NT2/D1 (cell line): ENCODE measurements around the gene CLSTN2.

Experiments used
- DNase-seq: peaks from one replicate; pipeline ENCODE4 v3.0.0-alpha.2; 2011; ENCODE audit warnings: low read depth, low spot score
- H3K27me3 ChIP-seq: 2 replicates; pipeline ENCODE4 v1.6.0; 2011; ENCODE audit warnings: mild to moderate bottlenecking; ENCODE audit not compliant: insufficient read length, insufficient read depth
- H3K36me3 ChIP-seq: 2 replicates; pipeline ENCODE4 v1.6.1; 2011; ENCODE audit warnings: mild to moderate bottlenecking, low read length, mixed read lengths; ENCODE audit not compliant: insufficient read depth, insufficient read length
- H3K4me1 ChIP-seq: 2 replicates; pipeline ENCODE4 v1.5.1; 2011; ENCODE audit not compliant: insufficient read depth, insufficient read length
- H3K4me3 ChIP-seq: 2 replicates; pipeline ENCODE4 v1.5.1; 2011; ENCODE audit warnings: low read depth; ENCODE audit not compliant: insufficient read length
- H3K9ac ChIP-seq: 2 replicates; pipeline ENCODE4 v1.6.0; 2011; ENCODE audit warnings: low read depth; ENCODE audit not compliant: insufficient read length
- H3K9me3 ChIP-seq: 2 replicates; pipeline ENCODE4 v1.5.1; 2011; ENCODE audit warnings: mild to moderate bottlenecking, low read length; ENCODE audit not compliant: insufficient read depth
- SUZ12 ChIP-seq: IDR thresholded peaks from 2 replicates; pipeline ENCODE4 v1.6.1; 2011; ENCODE audit not compliant: insufficient read length, insufficient read depth; ENCODE audit errors: extremely low read depth
- YY1 ChIP-seq: IDR thresholded peaks from 2 replicates; pipeline ENCODE4 v1.6.1; 2011; ENCODE audit not compliant: insufficient read length, insufficient read depth
- ZNF274 ChIP-seq: IDR thresholded peaks from 2 replicates; pipeline ENCODE4 v1.6.1; 2011; ENCODE audit warnings: mild to moderate bottlenecking, low read depth, low read length

Gene CLSTN2

DNA sequence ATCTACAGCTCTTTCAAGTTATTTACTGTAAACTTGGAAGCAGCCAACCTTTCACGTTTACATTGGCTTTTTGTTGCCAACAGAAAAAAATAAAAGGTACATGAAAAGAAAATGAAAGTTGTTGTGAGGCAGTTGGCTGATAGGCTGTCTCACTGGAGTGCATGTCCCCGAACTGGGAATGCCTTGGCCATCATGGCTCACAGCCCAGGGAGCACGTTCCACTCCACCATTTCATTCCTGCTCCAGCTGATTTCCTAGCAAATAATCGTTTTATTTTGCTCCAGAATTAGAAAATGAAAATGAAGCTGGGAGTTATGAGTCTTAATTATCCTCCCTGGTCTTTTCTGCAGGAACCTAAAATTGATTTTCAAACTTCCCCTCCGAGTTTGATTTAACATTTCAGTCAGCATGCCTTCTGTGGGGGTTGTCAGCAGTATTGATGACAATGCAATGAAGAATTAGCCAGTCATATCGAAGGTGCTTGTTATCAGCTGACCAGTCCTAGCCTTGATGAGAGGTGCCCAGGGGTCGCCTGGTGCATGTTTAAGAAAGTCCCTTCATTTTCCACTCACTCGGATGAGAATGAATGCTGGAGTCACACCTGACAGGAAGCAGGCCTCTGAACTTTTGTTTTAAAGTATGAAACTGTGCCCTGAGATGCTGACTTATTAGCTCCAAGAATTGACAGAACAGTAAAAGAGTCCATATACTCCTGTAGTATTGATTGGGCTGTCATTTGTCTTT lies 449.2 kb downstream of the CLSTN2 start:
- DNase-seq, result no peak
- H3K4me3 ChIP-seq, result no peak overlapping the region
- no peak overlapping the region for H3K9ac ChIP-seq
- no peaks in the 10 kb centered on the region for H3K27me3 ChIP-seq
- no peaks in the 10 kb centered on the region for H3K36me3 ChIP-seq
- no peaks in the 10 kb centered on the region for H3K4me1 ChIP-seq
- TF ChIP-seq SUZ12 (no peak), ZNF274 (no peak), YY1 (no peak)
- no peaks in the 10 kb centered on the region for H3K9me3 ChIP-seq

DNA sequence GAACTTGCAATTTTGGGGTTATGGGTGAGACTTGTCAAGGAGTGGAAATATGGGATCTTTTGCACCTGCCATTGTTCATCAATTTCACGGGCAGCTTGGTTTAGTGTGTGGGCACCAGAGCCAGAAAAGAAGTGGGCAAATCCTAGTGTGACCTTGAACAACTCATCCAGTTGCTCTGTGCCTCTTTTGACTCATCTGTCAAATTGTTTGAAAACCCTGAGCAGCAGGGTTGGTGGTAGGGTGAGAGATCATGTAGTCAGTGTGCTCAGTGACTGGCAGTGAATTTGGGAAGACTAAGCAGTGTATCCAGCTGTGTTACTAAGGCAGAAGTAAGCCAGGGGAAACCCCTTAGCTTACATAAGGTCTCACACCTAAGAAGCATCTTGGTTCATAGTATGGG lies 449.9 kb downstream of the CLSTN2 start:
- H3K9ac ChIP-seq, result no peak overlapping the region
- H3K36me3 ChIP-seq, result no peaks in the 10 kb centered on the region
- no peaks in the 10 kb centered on the region for H3K9me3 ChIP-seq
- no peak overlapping the region for H3K4me3 ChIP-seq
- no peaks in the 10 kb centered on the region for H3K4me1 ChIP-seq
- H3K27me3 ChIP-seq, result no peaks in the 10 kb centered on the region
- TF ChIP-seq YY1 (no peak), ZNF274 (no peak), SUZ12 (no peak)
- DNase-seq, result no peak

DNA sequence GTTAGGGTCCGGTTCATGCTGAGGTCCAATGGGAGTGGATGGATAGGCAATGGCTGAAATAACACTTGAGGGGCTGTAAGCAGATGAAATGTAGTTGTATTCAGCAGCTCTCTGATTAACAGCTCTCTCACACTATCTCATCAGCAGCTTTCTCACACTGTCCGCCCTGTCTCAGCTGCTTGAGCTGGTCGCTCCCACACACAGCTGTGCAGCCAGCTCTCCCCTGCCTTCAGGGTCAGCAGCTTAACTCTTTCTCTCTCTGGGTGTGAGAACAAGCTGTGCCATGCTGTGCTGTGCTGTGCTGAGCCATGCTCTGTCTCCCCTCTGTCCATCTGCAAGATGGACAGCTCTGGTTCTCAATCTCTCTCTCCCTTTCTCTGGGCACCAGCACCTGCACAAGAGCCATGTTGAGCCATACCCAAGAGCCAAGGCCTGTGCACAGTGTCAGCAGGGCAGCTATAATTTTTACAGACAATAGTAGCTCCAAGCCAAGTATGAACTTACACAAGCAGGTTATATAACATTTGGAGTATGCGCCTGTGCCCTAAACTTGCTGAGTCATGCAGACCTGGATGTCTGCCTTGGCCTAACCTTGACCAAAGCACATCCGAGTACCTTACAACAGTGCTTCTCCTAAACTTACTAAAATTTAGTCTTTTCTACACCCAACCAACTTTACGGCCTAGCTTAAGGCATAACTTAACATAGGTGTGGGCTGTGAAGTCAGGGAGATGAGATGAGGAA lies 451.5 kb downstream of the CLSTN2 start:
- H3K4me3 ChIP-seq, result no peak overlapping the region
- no peak overlapping the region for H3K9ac ChIP-seq
- DNase-seq, result no peak
- no peaks in the 10 kb centered on the region for H3K36me3 ChIP-seq
- no peaks in the 10 kb centered on the region for H3K9me3 ChIP-seq
- no peak for TF ChIP-seq YY1
- TF ChIP-seq ZNF274, result no peak
- TF ChIP-seq SUZ12, result no peak
- no peaks in the 10 kb centered on the region for H3K4me1 ChIP-seq
- H3K27me3 ChIP-seq, result no peaks in the 10 kb centered on the region

DNA sequence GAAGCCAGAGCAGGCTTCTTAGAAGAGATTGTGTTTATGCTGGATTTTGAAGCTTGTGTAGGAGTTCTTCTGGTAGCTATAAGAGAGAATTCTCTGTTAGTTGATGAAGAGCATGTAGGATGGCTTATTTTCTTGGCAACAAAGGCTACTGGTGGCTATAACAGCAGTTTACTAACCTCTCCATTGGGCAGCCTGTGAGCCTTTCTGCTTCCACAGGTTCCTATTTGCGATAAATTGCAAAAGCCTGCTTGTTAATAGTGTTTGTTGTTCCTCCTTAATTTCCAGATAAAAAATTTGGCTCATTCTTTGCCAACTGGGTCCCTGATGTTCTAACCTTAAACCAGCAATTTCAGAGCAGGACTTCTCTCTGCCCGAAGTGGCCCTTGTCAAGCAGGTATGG lies 452.3 kb downstream of the CLSTN2 start:
- no peaks in the 10 kb centered on the region for H3K36me3 ChIP-seq
- no peak for DNase-seq
- H3K9me3 ChIP-seq, result no peaks in the 10 kb centered on the region
- no peak overlapping the region for H3K4me3 ChIP-seq
- H3K27me3 ChIP-seq, result no peaks in the 10 kb centered on the region
- no peak for TF ChIP-seq SUZ12
- no peak for TF ChIP-seq ZNF274
- TF ChIP-seq YY1, result no peak
- H3K4me1 ChIP-seq, result no peaks in the 10 kb centered on the region
- H3K9ac ChIP-seq, result no peak overlapping the region

DNA sequence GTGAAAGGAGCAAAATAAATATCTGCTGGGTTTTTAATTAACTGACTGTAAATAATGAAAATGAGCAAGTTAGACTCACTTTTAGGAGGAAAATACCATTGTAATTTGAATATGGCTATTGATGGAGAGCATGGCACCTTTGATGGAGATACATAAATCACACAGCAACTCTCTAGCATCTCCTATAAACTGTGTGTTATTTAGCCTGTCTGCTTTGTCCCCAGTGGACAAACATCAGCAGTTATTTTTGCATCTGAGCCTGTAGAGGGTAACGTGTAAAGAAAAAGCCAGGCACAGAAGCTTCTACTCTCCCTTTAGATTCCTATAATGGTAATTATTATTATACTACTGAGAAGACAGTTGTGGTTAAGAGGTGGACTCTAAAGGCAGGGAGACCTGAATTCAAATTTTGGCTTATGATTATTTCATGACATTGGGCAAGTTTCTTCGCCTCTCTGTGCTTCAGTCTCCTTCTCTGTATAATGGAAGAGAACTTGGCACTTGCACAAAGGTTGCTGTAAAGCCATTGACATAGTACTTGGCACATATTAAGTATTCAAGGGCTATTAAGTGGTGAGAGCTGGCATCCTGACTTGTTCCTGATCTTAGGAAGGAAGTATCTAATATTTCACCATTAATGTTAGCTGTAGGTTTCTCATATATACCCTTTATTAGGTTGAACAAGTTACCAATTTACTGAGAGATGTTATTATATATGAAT lies 453.4 kb downstream of the CLSTN2 start:
- Histone ChIP-seq H3K4me3 (no peak overlapping the region), H3K27me3 (no peaks in the 10 kb centered on the region), H3K9me3 (no peaks in the 10 kb centered on the region), H3K36me3 (no peaks in the 10 kb centered on the region), H3K4me1 (no peaks in the 10 kb centered on the region), H3K9ac (no peak overlapping the region)
- DNase-seq, result no peak
- TF ChIP-seq YY1 (no peak), ZNF274 (no peak), SUZ12 (no peak)

DNA sequence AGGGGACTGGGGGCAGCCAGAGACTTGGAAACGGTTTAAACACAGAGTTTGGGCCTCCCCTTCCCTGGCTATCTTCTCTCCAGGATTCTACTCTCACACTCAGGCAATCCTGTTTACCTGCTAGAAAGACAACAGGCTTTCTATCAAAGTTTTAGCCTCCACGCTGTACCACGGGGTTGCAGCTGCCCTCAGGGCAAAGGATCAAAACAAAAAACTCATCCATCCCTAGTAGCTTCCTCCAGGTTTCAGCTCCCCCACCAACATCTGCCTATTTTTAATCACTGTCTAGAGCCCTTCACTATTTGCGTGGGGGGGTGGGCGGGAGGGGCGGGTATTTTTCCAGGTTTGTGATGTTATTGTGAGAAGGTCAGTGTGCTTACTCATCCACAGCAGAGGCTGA lies 456.1 kb downstream of the CLSTN2 start:
- TF ChIP-seq ZNF274 (no peak), SUZ12 (no peak), YY1 (no peak)
- Histone ChIP-seq H3K4me1 (no peaks in the 10 kb centered on the region), H3K9me3 (no peaks in the 10 kb centered on the region), H3K36me3 (no peaks in the 10 kb centered on the region), H3K27me3 (no peaks in the 10 kb centered on the region), H3K9ac (no peak overlapping the region), H3K4me3 (no peak overlapping the region)
- DNase-seq, result no peak
